Left kidney (tissue), 2 donors: ENCODE measurements around the gene CXCR2. TPM values are rescaled to one million over a fixed set of nuclear protein-coding genes. Genes with fewer than 3 reads are reported as not detected.

ENCODE experiments used
- DNase-seq: peaks from one replicate; pipeline ENCODE4 v3.0.0-alpha.2; 2013
- polyA plus RNA-seq: library from polyadenylated mRNA; unstranded; fragments of 120-200 nt; gene quantifications from one replicate; pipeline ENCODE4 v1.2.1, GENCODE V29; 2013; ENCODE audit not compliant: insufficient read length

The CXCR2 gene
- polyA plus RNA-seq, 1 donor: 0.13 TPM

GRCh38 chr2:218186355-218186766, 60.5 kb downstream of the CXCR2 start:
- DNase-seq: peak; percentile 56

Other genes starting within 250 kb of the CXCR2 start
- gene TNS1, start 123.0 kb upstream of the CXCR2 start, polyA plus RNA-seq: 64.9 TPM
- gene RUFY4, start 56.8 kb upstream of the CXCR2 start, polyA plus RNA-seq: 0.32 TPM
- not detected for gene CXCR1, start 40.9 kb downstream of the CXCR2 start, polyA plus RNA-seq
- 260 TPM for gene ARPC2, start 91.2 kb downstream of the CXCR2 start, polyA plus RNA-seq
- gene GPBAR1, start 135.0 kb downstream of the CXCR2 start, polyA plus RNA-seq: 1.2 TPM
- 117 TPM for gene AAMP, start 144.1 kb downstream of the CXCR2 start, polyA plus RNA-seq
- 86.6 TPM for gene PNKD, start 144.5 kb downstream of the CXCR2 start, polyA plus RNA-seq
- gene TMBIM1, start 166.5 kb downstream of the CXCR2 start, polyA plus RNA-seq: 88.0 TPM
- gene CATIP, start 230.8 kb downstream of the CXCR2 start, polyA plus RNA-seq: 5.0 TPM